K562 (cell line): Measurements from ENCODE around the gene CEP131. TPM values are rescaled to one million over a fixed set of nuclear protein-coding genes. Genes with fewer than 3 reads are reported as not detected.

Experiments used
- HDAC2 ChIP-seq: fragments of 450-650 bp; IDR thresholded peaks from 2 replicates; pipeline ENCODE4 v1.6.1; 2016; ENCODE audit warnings: mild to moderate bottlenecking
- ID3 ChIP-seq, 2 experiments: fragments of 250-450 bp in 1 of 2; fragments of 450-650 bp in 1 of 2; sonication (Bioruptor Pico) in 1 of 2; IDR thresholded peaks; 2 replicates each; pipeline versions ENCODE4 v1.6.1 to v1.8.0; 2016 to 2021; ENCODE audit warnings: mild to moderate bottlenecking in 2 of 2, moderate library complexity in 2 of 2, missing compliant biosample characterization in 1 of 2, missing genetic modification characterization in 1 of 2
- NCOR1 ChIP-seq: fragments of 450-650 bp; IDR thresholded peaks from 2 replicates; pipeline ENCODE4 v1.6.1; 2016; ENCODE audit warnings: mild to moderate bottlenecking, moderate library complexity
- SMARCE1 ChIP-seq: fragments of 450-650 bp; IDR thresholded peaks from 2 replicates; pipeline ENCODE4 v1.7.1; 2016; ENCODE audit warnings: mild to moderate bottlenecking
- TSC22D4 ChIP-seq: fragments of 450-650 bp; IDR thresholded peaks from 2 replicates; pipeline ENCODE4 v1.6.1; 2016; ENCODE audit warnings: missing genetic modification characterization, missing biosample characterization, control low read depth
- ZBTB11 ChIP-seq, 3 experiments: fragments of 200-800 bp in 1 of 3; fragments of 250-450 bp in 1 of 3; fragments of 450-650 bp in 1 of 3; sonication (Bioruptor Pico) in 1 of 3; sonication (Bioruptor generic) in 1 of 3; formaldehyde crosslinking in 1 of 3; IDR thresholded peaks; 2 replicates each; pipeline versions ENCODE4 v1.6.1 to v1.8.0; 2016 to 2022; ENCODE audit warnings: mild to moderate bottlenecking in 2 of 3, missing genetic modification characterization in 2 of 3, missing compliant biosample characterization in 1 of 3, moderate library complexity in 1 of 3
- ZNF780A ChIP-seq: fragments of 250-450 bp; sonication (Bioruptor Pico); IDR thresholded peaks from 2 replicates; pipeline ENCODE4 v1.5.0; 2021; ENCODE audit warnings: mild to moderate bottlenecking
- ZNF830 ChIP-seq: fragments of 250-450 bp; sonication (Bioruptor Pico); IDR thresholded peaks from 2 replicates; pipeline ENCODE4 v1.5.0; 2021; ENCODE audit warnings: mild to moderate bottlenecking
- polyA plus RNA-seq, 8 experiments: library from polyadenylated mRNA; depleted of rRNA in 4 of 8; stranded (reverse) in 5 of 8; unstranded in 3 of 8; fragments of >200 nt; fragmentation: Nextera tagmentation in 2 of 8; fragmentation: Illumina TruSeq in 1 of 8; extraction: Ambion mirVana in 2 of 8; extraction: Trizol in 1 of 8; gene quantifications; 2 replicates each; pipeline versions ENCODE4 v1.2.1 to v1.2.3, GENCODE V29; 2011 to 2014; ENCODE audit warnings: inconsistent platforms in 1 of 8, missing spikeins in 1 of 8
- total RNA-seq, 7 experiments: library from RNA; depleted of rRNA in 6 of 7; stranded (reverse); fragments of >200 nt in 6 of 7; fragmentation: Illumina TruSeq in 2 of 7; extraction: Trizol in 2 of 7; gene quantifications; 2 replicates each; pipeline versions ENCODE4 v1.2.1 to v1.2.3, GENCODE V29; 2011 to 2021; ENCODE audit warnings: low replicate concordance in 1 of 7

The CEP131 gene
- total and polyA plus RNA-seq, 9 of the 15 experiments (the other 6 are each of a cell fraction or from before 2014, with no cell fraction given) = 0.24 to 21.2 (median 2.3) TPM

GRCh38 chr17:81206657-81207056, 16.1 kb downstream of the CEP131 start (continued):
- TF ChIP-seq ID3 (CRISPR knock-in tag; IDR thresholded peaks at IDR 0.05) = no peak
- no peak for TF ChIP-seq ID3 (tag; IDR thresholded peaks at IDR 0.05)
- TF ChIP-seq NCOR1 = no peak
- no peak for TF ChIP-seq SMARCE1
- no peak for TF ChIP-seq ZNF780A (CRISPR knock-in tag)
- no peak for TF ChIP-seq HDAC2
- no peak for TF ChIP-seq TSC22D4 (tag)
- TF ChIP-seq ZNF830 (CRISPR knock-in tag) = no peak
- TF ChIP-seq ZBTB11 (CRISPR knock-in tag; IDR thresholded peaks at IDR 0.05) = no peak
